ENCODE measurements around the gene BUD13.
"Not testable (repeated sequence)": the region's sequence is repeated elsewhere in the genome, so short reads cannot be mapped to it uniquely, and the experiment has no call there.

The BUD13 gene

GRCh38 chr11:116772443-116773202 lies at the start of gene BUD13:
Gene BUD13 (minus strand): TSS chr11:116772987. CDS start chr11:116772964, 23 bp downstream.
- DNase-seq = peak; percentile 96

- no peak for DNase-seq
These were observed 49.8 kb upstream of the BUD13 start for GRCh38 chr11:116822575-116822974.

- no peak for DNase-seq
These were observed 48.5 kb upstream of the BUD13 start for GRCh38 chr11:116821050-116821918.

- DNase-seq = no peak
These were observed 46.3 kb upstream of the BUD13 start for GRCh38 chr11:116819049-116819448.

GRCh38 chr11:116814502-116814901 lies 41.7 kb upstream of the BUD13 start:
- no peak for DNase-seq

GRCh38 chr11:116813781-116814471 lies 41.1 kb upstream of the BUD13 start:
- DNase-seq = no peak

GRCh38 chr11:116813170-116813569 lies 40.4 kb upstream of the BUD13 start:
- DNase-seq = no peak

GRCh38 chr11:116812109-116812508 lies 39.3 kb upstream of the BUD13 start:
- DNase-seq = no peak

GRCh38 chr11:116811194-116811593 lies 38.4 kb upstream of the BUD13 start:
- no peak for DNase-seq

GRCh38 chr11:116808262-116809175 lies 35.7 kb upstream of the BUD13 start:
- no peak for DNase-seq

- DNase-seq = no peak
These were observed 34.9 kb upstream of the BUD13 start for GRCh38 chr11:116807601-116808261.

- no peak for DNase-seq
These were observed 31.2 kb upstream of the BUD13 start for GRCh38 chr11:116804001-116804400.

- not testable (repeated sequence) for DNase-seq
These were observed 28.9 kb upstream of the BUD13 start for GRCh38 chr11:116801662-116802061.

GRCh38 chr11:116800610-116801009 lies 27.8 kb upstream of the BUD13 start:
- DNase-seq = no peak

GRCh38 chr11:116798368-116798767 lies 25.6 kb upstream of the BUD13 start:
- no peak for DNase-seq

GRCh38 chr11:116797816-116798215 lies 25.0 kb upstream of the BUD13 start:
- DNase-seq = no peak

- DNase-seq = no peak
These were observed 23.8 kb upstream of the BUD13 start for GRCh38 chr11:116796548-116796947.

GRCh38 chr11:116794851-116795250 lies 22.1 kb upstream of the BUD13 start:
- DNase-seq = no peak

- no peak for DNase-seq
These were observed 20.9 kb upstream of the BUD13 start for GRCh38 chr11:116793772-116794097.

- DNase-seq = no peak
These were observed 20.3 kb upstream of the BUD13 start for GRCh38 chr11:116792869-116793771.

All from activated naive CD4-positive, alpha-beta T cell treated with anti-CD3 and anti-CD28 coated beads, Interleukin-2, amount 50 U/mL, for 16 hours (primary cell).